Measurements from ENCODE around the gene TMEM272. TPM values are rescaled to one million over a fixed set of nuclear protein-coding genes. Genes with fewer than 3 reads are reported as not detected.

Gene TMEM272
- total and polyA plus RNA-seq, 2 experiments from 2014 or later: 0.11 to 0.76 TPM

- TF ChIP-seq ZNF331 (CRISPR knock-in tag; IDR thresholded peaks at IDR 0.05; ENCODE audit: low read depth): no peak
These were observed 27.3 kb downstream of the TMEM272 start (continued) for GRCh38 chr13:51817717-51818116.

- Mint-ChIP-seq H3K9me3 (no peaks in the 10 kb centered on the region), H3K36me3 (ENCODE audit: low read depth) (no peaks in the 10 kb centered on the region), H3K4me3 (no peak overlapping the region), H3K27me3 (ENCODE audit: insufficient read depth, low read depth, poor library complexity) (no peaks in the 10 kb centered on the region), H3K27ac (no peak overlapping the region), H3K4me1 (peaks cover 43% of the 10 kb centered on the region)
- ATAC-seq (no peak), DNase-seq (ENCODE audit: low spot score) (no peak)
- Histone ChIP-seq H3K4me1 (ENCODE audit: insufficient read depth) (peaks cover 31% of the 10 kb centered on the region), H3K9me2 (ENCODE audit: insufficient read depth) (no peaks in the 10 kb centered on the region), H3K27me3 (ENCODE audit: insufficient read depth) (no peaks in the 10 kb centered on the region), H3K4me3 (no peak overlapping the region), H3K27ac (ENCODE audit: low read depth) (no peak overlapping the region), H3K36me3 (ENCODE audit: insufficient read depth) (no peaks in the 10 kb centered on the region), H3K79me2 (replicated peaks; ENCODE audit: insufficient read depth) (no peaks in the 10 kb centered on the region), H2AFZ (no peak overlapping the region), H3K4me2 (peak overlapping the region; percentile 14; the same call in 1 of the 2 replicates), H4K20me1 (replicated peaks; ENCODE audit: insufficient read depth) (no peaks in the 10 kb centered on the region), H3F3A (replicated peaks; ENCODE audit: low read depth) (no peaks in the 10 kb centered on the region)
- TF ChIP-seq ZNF114 (CRISPR knock-in tag; IDR thresholded peaks at IDR 0.05) (no peak), ZNF462 (CRISPR knock-in tag; IDR thresholded peaks at IDR 0.05) (no peak), CTCF (conservative IDR thresholded peaks at IDR 0.05; ENCODE audit: low read depth in 2 of 2) (no peak), JUNB (IDR thresholded peaks at IDR 0.05; ENCODE audit: unreplicated experiment) (no peak), EZH2phosphoT487 (IDR thresholded peaks at IDR 0.05; ENCODE audit: unreplicated experiment) (no peak), ETS1 (IDR thresholded peaks at IDR 0.05) (no peak), NANOG (IDR thresholded peaks at IDR 0.05; ENCODE audit: borderline replicate concordance) (no peak), CREB1 (CRISPR knock-in tag; IDR thresholded peaks at IDR 0.05; ENCODE audit: low read depth) (no peak), REST (IDR thresholded peaks at IDR 0.05; ENCODE audit: unreplicated experiment) (no peak), ZNF331 (CRISPR knock-in tag; IDR thresholded peaks at IDR 0.05; ENCODE audit: low read depth) (no peak), POLR2AphosphoS5 (IDR thresholded peaks at IDR 0.05; ENCODE audit: low read depth) (no peak), STAT1 (IDR thresholded peaks at IDR 0.05; ENCODE audit: unreplicated experiment) (no peak)
These were observed 28.2 kb downstream of the TMEM272 start for GRCh38 chr13:51816604-51817249.

Measured in GM23338 (cell line).